DLD1 (cell line): ENCODE results near the gene HSD17B3.
"Not testable (repeated sequence)": the region's sequence is repeated elsewhere in the genome, so short reads cannot be mapped to it uniquely, and the experiment has no call there.

Source experiments
- in situ Hi-C: cut with HindIII; loops from 2 replicates; pipeline ENCODE4 v1.10.0; 2017; ENCODE audit warnings: low sequenced_read_pairs

The HSD17B3 gene

GRCh38 chr9:96241391-96241809 lies 60.6 kb downstream of the HSD17B3 start:
- in situ Hi-C loops: no loop called here

- in situ Hi-C loops: no loop called here
Observed at GRCh38 chr9:96236854-96237550, 65.0 kb downstream of the HSD17B3 start.

GRCh38 chr9:96236337-96236736 lies 65.6 kb downstream of the HSD17B3 start:
- in situ Hi-C loops: not testable (repeated sequence)

GRCh38 chr9:96232539-96233241 lies 69.3 kb downstream of the HSD17B3 start:
- in situ Hi-C loops: no loop called here

- in situ Hi-C loops: no loop called here
Observed at GRCh38 chr9:96232164-96232538, 69.8 kb downstream of the HSD17B3 start.

GRCh38 chr9:96230002-96230401 lies 72.0 kb downstream of the HSD17B3 start:
- in situ Hi-C loops: no loop called here

GRCh38 chr9:96222132-96222531 lies 79.8 kb downstream of the HSD17B3 start:
- in situ Hi-C loops: no loop called here

GRCh38 chr9:96219900-96220257 lies 82.1 kb downstream of the HSD17B3 start:
- in situ Hi-C loops: no loop called here

GRCh38 chr9:96219026-96219899 lies 82.7 kb downstream of the HSD17B3 start:
- in situ Hi-C loops: no loop called here

GRCh38 chr9:96217754-96218693 lies 84.0 kb downstream of the HSD17B3 start:
- in situ Hi-C loops: no loop called here

GRCh38 chr9:96217294-96217707 lies 84.7 kb downstream of the HSD17B3 start:
- in situ Hi-C loops: no loop called here

GRCh38 chr9:96216583-96216982 lies 85.4 kb downstream of the HSD17B3 start:
- in situ Hi-C loops: no loop called here

GRCh38 chr9:96215841-96216240 lies 86.1 kb downstream of the HSD17B3 start:
- in situ Hi-C loops: no loop called here

GRCh38 chr9:96214635-96215034 lies 87.3 kb downstream of the HSD17B3 start:
- in situ Hi-C loops: no loop called here

GRCh38 chr9:96209407-96210271 lies 92.3 kb downstream of the HSD17B3 start:
- in situ Hi-C loops: no loop called here

GRCh38 chr9:96206156-96206751 lies 95.7 kb downstream of the HSD17B3 start:
- in situ Hi-C loops: no loop called here

- in situ Hi-C loops: no loop called here
Observed at GRCh38 chr9:96204853-96205252, 97.1 kb downstream of the HSD17B3 start.

- in situ Hi-C loops: no loop called here
Observed at GRCh38 chr9:96203867-96204501, 98.0 kb downstream of the HSD17B3 start.
